ENCODE measurements around the gene WNT16.

DNA sequence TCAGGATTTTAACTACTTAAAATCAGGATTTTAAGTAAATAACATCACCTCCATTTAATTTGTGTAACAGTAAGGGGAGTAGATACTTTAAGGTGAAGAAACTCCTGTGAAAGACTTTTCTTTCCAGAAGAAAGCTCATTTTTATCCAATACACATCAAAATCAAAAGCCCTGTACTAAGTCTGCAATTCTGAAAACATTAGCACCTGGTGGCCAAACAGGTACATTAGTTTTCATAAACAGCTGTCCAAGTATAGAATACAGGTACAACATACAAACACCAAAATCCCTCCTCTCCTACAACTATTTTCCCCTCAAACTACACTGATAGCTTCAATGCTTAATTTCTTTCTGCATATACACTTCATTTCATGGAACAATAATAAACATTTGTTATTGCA, 44.4 kb downstream of the WNT16 start:
- TF ChIP-seq, protein P1, sequence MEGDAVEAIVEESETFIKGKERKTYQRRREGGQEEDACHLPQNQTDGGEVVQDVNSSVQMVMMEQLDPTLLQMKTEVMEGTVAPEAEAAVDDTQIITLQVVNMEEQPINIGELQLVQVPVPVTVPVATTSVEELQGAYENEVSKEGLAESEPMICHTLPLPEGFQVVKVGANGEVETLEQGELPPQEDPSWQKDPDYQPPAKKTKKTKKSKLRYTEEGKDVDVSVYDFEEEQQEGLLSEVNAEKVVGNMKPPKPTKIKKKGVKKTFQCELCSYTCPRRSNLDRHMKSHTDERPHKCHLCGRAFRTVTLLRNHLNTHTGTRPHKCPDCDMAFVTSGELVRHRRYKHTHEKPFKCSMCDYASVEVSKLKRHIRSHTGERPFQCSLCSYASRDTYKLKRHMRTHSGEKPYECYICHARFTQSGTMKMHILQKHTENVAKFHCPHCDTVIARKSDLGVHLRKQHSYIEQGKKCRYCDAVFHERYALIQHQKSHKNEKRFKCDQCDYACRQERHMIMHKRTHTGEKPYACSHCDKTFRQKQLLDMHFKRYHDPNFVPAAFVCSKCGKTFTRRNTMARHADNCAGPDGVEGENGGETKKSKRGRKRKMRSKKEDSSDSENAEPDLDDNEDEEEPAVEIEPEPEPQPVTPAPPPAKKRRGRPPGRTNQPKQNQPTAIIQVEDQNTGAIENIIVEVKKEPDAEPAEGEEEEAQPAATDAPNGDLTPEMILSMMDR (IDR thresholded peaks at IDR 0.05; ENCODE audit: low read depth, low read length): no peak
- no peak for TF ChIP-seq EZH2phosphoT487 (IDR thresholded peaks at IDR 0.05; ENCODE audit: low read depth)

Measured in OCI-LY3 (cell line).